BE2C (cell line): ENCODE data around the gene SLC44A1.

Experiments
- DNase-seq: peaks from one replicate; pipeline ENCODE4 v3.0.0-alpha.2; 2020
- H3K27me3 ChIP-seq: fragments of 250-450 bp; sonication (Bioruptor Pico); 2 replicates; pipeline ENCODE4 v1.5.1; 2020; ENCODE audit warnings: mild to moderate bottlenecking
- H3K36me3 ChIP-seq: fragments of 250-450 bp; sonication (Bioruptor Pico); 2 replicates; pipeline ENCODE4 v1.5.1; 2020; ENCODE audit warnings: mild to moderate bottlenecking
- H3K4me1 ChIP-seq: fragments of 250-450 bp; sonication (Bioruptor Pico); 2 replicates; pipeline ENCODE4 v1.5.1; 2020
- H3K4me3 ChIP-seq: 2 replicates; pipeline ENCODE4 v1.5.1; 2011; ENCODE audit warnings: low read depth, low read length
- H3K9me3 ChIP-seq: fragments of 250-450 bp; sonication (Bioruptor Pico); 2 replicates; pipeline ENCODE4 v1.5.1; 2020
- CTCF ChIP-seq: IDR thresholded peaks from 2 replicates; pipeline ENCODE4 v1.5.1; 2012; ENCODE audit warnings: mild to moderate bottlenecking, low read depth, low read length

Gene SLC44A1

DNA sequence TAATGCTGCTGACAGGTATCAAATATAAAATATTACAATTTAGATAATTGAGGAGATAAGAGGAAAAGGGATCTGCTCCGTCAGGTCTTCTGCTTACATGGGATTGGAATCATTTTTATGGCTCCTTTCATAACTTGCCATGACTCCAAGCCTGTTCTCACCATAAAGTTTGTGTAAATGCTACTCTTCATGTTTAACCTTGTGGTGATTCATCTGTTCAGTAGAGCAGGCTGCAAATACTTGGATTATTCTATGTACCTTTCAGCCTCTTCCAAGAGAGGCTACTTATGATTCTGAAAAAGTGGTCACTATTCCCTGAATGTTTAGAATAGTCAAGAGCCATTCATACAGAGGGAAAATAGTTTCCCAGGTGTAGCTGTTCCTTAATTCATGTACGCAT lies 66.9 kb downstream of the SLC44A1 start:
- Histone ChIP-seq H3K4me1 (no peaks in the 10 kb centered on the region), H3K9me3 (no peaks in the 10 kb centered on the region), H3K4me3 (no peak overlapping the region), H3K27me3 (no peaks in the 10 kb centered on the region), H3K36me3 (no peaks in the 10 kb centered on the region)
- TF ChIP-seq CTCF: no peak
- no peak for DNase-seq

DNA sequence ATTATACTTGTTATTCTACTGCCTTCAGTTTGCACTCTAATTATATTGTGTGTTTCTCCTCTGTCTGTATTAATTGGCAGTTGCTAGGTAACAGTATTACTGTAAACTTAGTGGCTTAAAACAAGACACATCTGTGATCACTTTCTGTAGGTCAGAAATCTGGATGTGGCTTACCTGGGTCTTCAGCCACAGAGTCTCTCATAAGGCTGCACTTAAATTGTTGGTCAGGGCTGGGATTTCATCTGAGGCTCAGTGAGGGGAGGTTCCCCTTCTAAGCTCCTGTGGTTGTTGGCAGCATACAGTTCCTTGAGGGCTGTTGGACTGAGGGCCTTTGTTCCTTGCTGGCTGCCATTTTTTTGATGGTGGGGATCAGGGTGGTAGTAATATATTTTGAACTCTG lies 68.8 kb downstream of the SLC44A1 start:
- Histone ChIP-seq H3K36me3 (no peaks in the 10 kb centered on the region), H3K4me1 (no peaks in the 10 kb centered on the region), H3K9me3 (no peaks in the 10 kb centered on the region), H3K27me3 (no peaks in the 10 kb centered on the region), H3K4me3 (no peak overlapping the region)
- no peak for DNase-seq
- no peak for TF ChIP-seq CTCF

GRCh38 chr9:105316703-105317102 lies 72.3 kb downstream of the SLC44A1 start:
- H3K27me3 ChIP-seq: no peaks in the 10 kb centered on the region
- DNase-seq: no peak
- no peak overlapping the region for H3K4me3 ChIP-seq
- H3K4me1 ChIP-seq: no peaks in the 10 kb centered on the region
- H3K36me3 ChIP-seq: no peaks in the 10 kb centered on the region
- no peak for TF ChIP-seq CTCF
- no peaks in the 10 kb centered on the region for H3K9me3 ChIP-seq

- no peaks in the 10 kb centered on the region for H3K36me3 ChIP-seq
- no peaks in the 10 kb centered on the region for H3K4me1 ChIP-seq
- no peak overlapping the region for H3K4me3 ChIP-seq
- H3K27me3 ChIP-seq: no peaks in the 10 kb centered on the region
- DNase-seq: no peak
- H3K9me3 ChIP-seq: no peaks in the 10 kb centered on the region
- TF ChIP-seq CTCF: no peak
Observed at GRCh38 chr9:105318729-105319191, 74.3 kb downstream of the SLC44A1 start.

GRCh38 chr9:105319202-105319813 lies 74.9 kb downstream of the SLC44A1 start:
- no peaks in the 10 kb centered on the region for H3K9me3 ChIP-seq
- no peak for TF ChIP-seq CTCF
- H3K4me1 ChIP-seq: no peaks in the 10 kb centered on the region
- no peaks in the 10 kb centered on the region for H3K27me3 ChIP-seq
- no peak overlapping the region for H3K4me3 ChIP-seq
- no peaks in the 10 kb centered on the region for H3K36me3 ChIP-seq
- no peak for DNase-seq

DNA sequence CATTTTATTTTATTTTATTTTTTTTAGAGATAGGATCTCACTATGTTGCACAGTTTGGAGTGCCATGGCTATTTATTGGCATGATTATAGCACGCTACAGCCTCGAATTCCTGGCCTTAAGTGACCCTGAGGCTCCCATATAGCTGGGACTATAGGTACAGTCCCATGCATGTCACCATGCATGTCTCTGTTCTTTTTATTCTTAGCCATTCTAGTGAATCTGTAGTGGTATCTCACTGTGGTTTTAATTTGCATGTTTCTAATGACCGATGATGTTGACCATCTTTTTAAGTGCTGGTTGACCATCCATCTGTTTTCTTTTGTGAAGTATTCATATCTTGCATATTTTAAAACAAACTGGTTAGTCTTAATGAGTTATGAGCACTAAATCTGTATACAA lies 76.1 kb downstream of the SLC44A1 start:
- no peaks in the 10 kb centered on the region for H3K36me3 ChIP-seq
- H3K27me3 ChIP-seq: no peaks in the 10 kb centered on the region
- H3K9me3 ChIP-seq: no peaks in the 10 kb centered on the region
- no peaks in the 10 kb centered on the region for H3K4me1 ChIP-seq
- DNase-seq: no peak
- H3K4me3 ChIP-seq: no peak overlapping the region
- no peak for TF ChIP-seq CTCF
